SK-N-MC (cell line): Measurements from ENCODE around the gene PCCA.

Experiments
- EZH2 ChIP-seq: fragments of 200-600 bp; sonication (generic); IDR thresholded peaks from one replicate; pipeline ENCODE4 v1.6.1; 2017; ENCODE audit warnings: antibody characterized with exemption
- FOXP2 ChIP-seq: optimal IDR thresholded peaks from 2 replicates; pipeline ENCODE3; 2011; ENCODE audit warnings: mild to moderate bottlenecking, moderate library complexity; ENCODE audit not compliant: insufficient read depth; ENCODE audit errors: extremely low read length, control extremely low read depth
- POLR2AphosphoS5 ChIP-seq: IDR thresholded peaks from 2 replicates; pipeline ENCODE4 v1.6.1; 2012; ENCODE audit warnings: mild to moderate bottlenecking, low read depth, low read length, borderline replicate concordance

DNA sequence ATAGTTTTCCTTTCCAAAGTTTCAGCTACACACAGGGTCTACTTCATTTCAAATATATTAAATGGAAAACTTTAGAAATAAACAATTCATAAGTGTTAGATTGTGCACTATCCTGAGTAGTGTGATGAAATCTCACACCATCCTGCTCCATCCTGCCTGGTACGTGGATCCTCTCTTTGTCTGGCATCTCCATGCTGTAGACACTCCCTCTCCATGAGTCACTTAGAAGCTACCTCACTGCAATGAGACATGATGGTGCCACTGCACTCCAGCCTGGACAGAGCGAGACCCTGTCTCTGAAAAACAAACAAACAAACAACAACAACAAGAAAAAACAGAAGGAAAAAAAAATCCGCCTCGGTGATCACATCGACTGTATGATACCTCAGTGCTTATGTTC is 191.8 kb downstream of the PCCA start:
- TF ChIP-seq POLR2AphosphoS5 (no peak), EZH2 (no peak), FOXP2 (no peak)
